Measurements from ENCODE around the gene SOCS1. TPM values are rescaled to one million over a fixed set of nuclear protein-coding genes. Genes with fewer than 3 reads are reported as not detected.

Gene SOCS1
- total RNA-seq, 2 experiments from 2014 or later = 23.4 to 47.1 TPM

DNA sequence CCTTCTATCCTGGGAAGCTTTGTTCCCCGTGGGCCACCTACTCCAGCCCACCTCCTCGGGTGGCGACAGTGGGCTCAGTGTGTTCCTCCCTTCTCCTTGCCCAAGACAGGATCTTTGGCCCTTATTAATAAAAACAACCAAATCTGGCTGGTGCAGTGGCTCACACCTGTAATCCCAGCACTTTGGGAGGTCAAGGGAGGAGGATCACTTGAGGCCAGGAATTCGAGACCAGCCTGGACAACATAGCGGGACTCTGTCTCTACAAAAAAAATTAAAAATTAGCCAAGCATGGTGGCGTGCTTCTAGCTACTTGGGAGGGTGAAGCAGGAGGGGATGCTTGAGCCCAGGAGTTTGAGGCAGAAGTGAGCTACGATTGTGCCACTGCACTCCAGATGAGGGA lies 42.2 kb downstream of the SOCS1 start:
- ChIA-PET POLR2A (no interaction called here), CTCF (ENCODE audit: unreplicated experiment) (no interaction called here)
- Histone ChIP-seq H3K9me3 (ENCODE audit: low read length) (peaks cover 13% of the 10 kb centered on the region), H2AFZ (ENCODE audit: low read length) (no peak overlapping the region), H3K9me2 (ENCODE audit: insufficient read depth, low read length) (no peaks in the 10 kb centered on the region), H4K20me1 (ENCODE audit: insufficient read depth, low read length) (no peaks in the 10 kb centered on the region), H3K4me3 (ENCODE audit: low read depth, low read length, poor library complexity, severe bottlenecking) (no peak overlapping the region), H3K27ac (ENCODE audit: low read depth, low read length, poor library complexity, severe bottlenecking) (no peak overlapping the region), H3K4me1 (ENCODE audit: insufficient read depth, low read length, poor library complexity, severe bottlenecking) (no peaks in the 10 kb centered on the region), H3K4me2 (ENCODE audit: low read length) (no peak overlapping the region), H3K79me2 (ENCODE audit: insufficient read depth, low read depth, low read length) (no peaks in the 10 kb centered on the region), H3K36me3 (ENCODE audit: insufficient read depth, low read length) (no peaks in the 10 kb centered on the region)
- DNase-seq (ENCODE audit: low spot score) = no peak
- TF ChIP-seq, protein P1, sequence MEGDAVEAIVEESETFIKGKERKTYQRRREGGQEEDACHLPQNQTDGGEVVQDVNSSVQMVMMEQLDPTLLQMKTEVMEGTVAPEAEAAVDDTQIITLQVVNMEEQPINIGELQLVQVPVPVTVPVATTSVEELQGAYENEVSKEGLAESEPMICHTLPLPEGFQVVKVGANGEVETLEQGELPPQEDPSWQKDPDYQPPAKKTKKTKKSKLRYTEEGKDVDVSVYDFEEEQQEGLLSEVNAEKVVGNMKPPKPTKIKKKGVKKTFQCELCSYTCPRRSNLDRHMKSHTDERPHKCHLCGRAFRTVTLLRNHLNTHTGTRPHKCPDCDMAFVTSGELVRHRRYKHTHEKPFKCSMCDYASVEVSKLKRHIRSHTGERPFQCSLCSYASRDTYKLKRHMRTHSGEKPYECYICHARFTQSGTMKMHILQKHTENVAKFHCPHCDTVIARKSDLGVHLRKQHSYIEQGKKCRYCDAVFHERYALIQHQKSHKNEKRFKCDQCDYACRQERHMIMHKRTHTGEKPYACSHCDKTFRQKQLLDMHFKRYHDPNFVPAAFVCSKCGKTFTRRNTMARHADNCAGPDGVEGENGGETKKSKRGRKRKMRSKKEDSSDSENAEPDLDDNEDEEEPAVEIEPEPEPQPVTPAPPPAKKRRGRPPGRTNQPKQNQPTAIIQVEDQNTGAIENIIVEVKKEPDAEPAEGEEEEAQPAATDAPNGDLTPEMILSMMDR (conservative IDR thresholded peaks at IDR 0.05; ENCODE audit: low read length) = no peak
- TF ChIP-seq EZH2phosphoT487 (IDR thresholded peaks at IDR 0.05; ENCODE audit: borderline replicate concordance, low read depth, low read length) = no peak
- BruUV-seq (replicated peaks) = no TSS peak
- intact Hi-C loops (cut with micrococcal nuclease; ENCODE audit: unreplicated experiment) = no loop called here

DNA sequence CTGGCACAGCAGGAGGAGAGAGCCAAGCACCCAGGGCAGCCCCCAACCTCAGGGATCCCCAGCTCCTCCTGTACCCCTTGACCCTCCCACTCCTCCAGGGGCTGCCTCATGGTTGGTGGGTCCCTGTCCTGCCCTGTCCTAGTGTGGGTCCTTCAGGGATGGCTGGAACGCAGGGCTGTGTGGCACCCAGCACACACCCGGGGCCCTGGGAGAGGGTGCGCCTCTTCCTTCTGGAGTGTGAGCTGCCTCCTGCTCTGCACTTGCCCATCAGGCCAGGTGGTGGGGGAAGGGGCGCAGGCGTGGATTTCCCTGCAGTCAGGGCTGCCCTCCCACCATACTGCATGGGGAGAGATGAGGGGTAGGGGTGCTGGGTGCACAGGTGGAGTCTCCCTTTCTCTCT lies 42.6 kb downstream of the SOCS1 start:
- BruUV-seq (replicated peaks) = no TSS peak
- Histone ChIP-seq H3K4me1 (ENCODE audit: insufficient read depth, low read length, poor library complexity, severe bottlenecking) (no peaks in the 10 kb centered on the region), H3K79me2 (ENCODE audit: insufficient read depth, low read depth, low read length) (no peaks in the 10 kb centered on the region), H3K4me2 (ENCODE audit: low read length) (no peak overlapping the region), H3K9me2 (ENCODE audit: insufficient read depth, low read length) (no peaks in the 10 kb centered on the region), H3K9me3 (ENCODE audit: low read length) (peaks cover 9% of the 10 kb centered on the region), H4K20me1 (ENCODE audit: insufficient read depth, low read length) (no peaks in the 10 kb centered on the region), H3K36me3 (ENCODE audit: insufficient read depth, low read length) (no peaks in the 10 kb centered on the region), H3K27ac (ENCODE audit: low read depth, low read length, poor library complexity, severe bottlenecking) (no peak overlapping the region), H2AFZ (ENCODE audit: low read length) (no peak overlapping the region), H3K4me3 (ENCODE audit: low read depth, low read length, poor library complexity, severe bottlenecking) (no peak overlapping the region)
- POLR2A ChIA-PET = interaction anchor here (0.5 kb wide), 1 partner anchor 539 kb away, joined by 4 read pairs; no protein-coding TSS in a partner anchor
- TF ChIP-seq, protein P1 (conservative IDR thresholded peaks at IDR 0.05; ENCODE audit: low read length) = no peak
- TF ChIP-seq EZH2phosphoT487 (IDR thresholded peaks at IDR 0.05; ENCODE audit: borderline replicate concordance, low read depth, low read length) = no peak
- intact Hi-C loops (cut with micrococcal nuclease; ENCODE audit: unreplicated experiment) = no loop called here
- CTCF ChIA-PET (ENCODE audit: unreplicated experiment) = no interaction called here
- DNase-seq (ENCODE audit: low spot score) = no peak

DNA sequence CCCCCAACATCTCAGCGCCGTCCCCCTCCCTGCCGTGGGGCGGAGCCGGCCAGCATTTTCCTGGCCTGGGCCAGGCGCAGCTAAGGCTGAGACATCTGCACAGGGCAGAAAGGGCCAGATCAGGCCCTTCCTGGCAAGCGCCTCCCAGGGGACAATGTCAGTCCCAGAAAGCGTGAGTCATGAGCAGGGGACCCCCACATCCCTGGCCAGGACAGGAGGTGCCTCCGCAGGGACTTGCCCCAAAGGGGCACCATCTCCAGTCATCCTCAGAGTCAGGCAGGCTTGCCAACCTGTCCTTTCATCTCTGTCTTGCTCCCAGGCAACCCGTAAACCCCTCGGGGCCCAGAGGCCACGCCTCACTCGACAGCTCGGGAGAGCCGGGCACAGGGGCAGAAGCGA lies 43.2 kb downstream of the SOCS1 start:
- BruUV-seq (replicated peaks) = no TSS peak
- no peak overlapping the region for H3K27ac ChIP-seq (ENCODE audit: low read depth, low read length, poor library complexity, severe bottlenecking)

More for the DNA sequence above, 43.2 kb downstream of the SOCS1 start:
- H3K4me1 ChIP-seq (ENCODE audit: insufficient read depth, low read length, poor library complexity, severe bottlenecking) = no peaks in the 10 kb centered on the region
- no peaks in the 10 kb centered on the region for H4K20me1 ChIP-seq (ENCODE audit: insufficient read depth, low read length)
- H3K4me3 ChIP-seq (ENCODE audit: low read depth, low read length, poor library complexity, severe bottlenecking) = no peak overlapping the region
- peaks cover 6% of the 10 kb centered on the region for H3K9me3 ChIP-seq (ENCODE audit: low read length)
- no peaks in the 10 kb centered on the region for H3K79me2 ChIP-seq (ENCODE audit: insufficient read depth, low read depth, low read length)
- TF ChIP-seq, protein P1 (conservative IDR thresholded peaks at IDR 0.05; ENCODE audit: low read length) = no peak
- no peak for TF ChIP-seq EZH2phosphoT487 (IDR thresholded peaks at IDR 0.05; ENCODE audit: borderline replicate concordance, low read depth, low read length)
- DNase-seq (ENCODE audit: low spot score) = no peak
- ChIA-PET POLR2A (interaction anchor here (0.5 kb wide), 1 partner anchor 539 kb away, joined by 4 read pairs; no protein-coding TSS in a partner anchor), CTCF (ENCODE audit: unreplicated experiment) (no interaction called here)
- no peaks in the 10 kb centered on the region for H3K36me3 ChIP-seq (ENCODE audit: insufficient read depth, low read length)
- H3K9me2 ChIP-seq (ENCODE audit: insufficient read depth, low read length) = no peaks in the 10 kb centered on the region
- intact Hi-C loops (cut with micrococcal nuclease; ENCODE audit: unreplicated experiment) = no loop called here
- H2AFZ ChIP-seq (ENCODE audit: low read length) = no peak overlapping the region
- H3K4me2 ChIP-seq (ENCODE audit: low read length) = no peak overlapping the region

Data from OCI-LY7 (cell line).